ENCODE measurements around the gene CORIN.

Gene CORIN

DNA sequence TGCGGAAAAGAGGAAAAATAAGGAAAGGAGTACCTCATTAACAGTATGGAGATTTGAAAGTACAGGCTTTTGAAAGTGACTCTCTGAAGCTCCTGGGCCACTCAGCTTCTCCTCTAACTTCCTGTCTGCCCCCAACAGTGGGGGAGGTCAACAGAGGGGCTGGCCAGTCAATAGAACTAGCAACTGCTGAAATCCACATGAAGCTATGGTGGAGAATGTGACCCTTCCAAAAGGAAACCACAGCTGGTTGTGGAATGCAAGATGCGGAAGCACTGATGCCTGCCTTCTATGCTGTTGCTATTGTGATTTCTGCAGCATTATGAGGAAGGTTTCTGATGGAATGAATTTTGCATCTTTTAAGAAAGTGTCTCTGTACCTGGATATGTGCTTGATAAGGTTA lies 2.4 kb downstream of the CORIN start:
- no peak for DNase-seq (ENCODE audit: extremely low spot score, insufficient read length, low read depth)
- no peak for FAIRE-seq

- FAIRE-seq (no peak), DNase-seq (ENCODE audit: extremely low spot score, insufficient read length, low read depth) (no peak)
Measured at GRCh38 chr4:47831026-47831679, 6.7 kb downstream of the CORIN start.

DNA sequence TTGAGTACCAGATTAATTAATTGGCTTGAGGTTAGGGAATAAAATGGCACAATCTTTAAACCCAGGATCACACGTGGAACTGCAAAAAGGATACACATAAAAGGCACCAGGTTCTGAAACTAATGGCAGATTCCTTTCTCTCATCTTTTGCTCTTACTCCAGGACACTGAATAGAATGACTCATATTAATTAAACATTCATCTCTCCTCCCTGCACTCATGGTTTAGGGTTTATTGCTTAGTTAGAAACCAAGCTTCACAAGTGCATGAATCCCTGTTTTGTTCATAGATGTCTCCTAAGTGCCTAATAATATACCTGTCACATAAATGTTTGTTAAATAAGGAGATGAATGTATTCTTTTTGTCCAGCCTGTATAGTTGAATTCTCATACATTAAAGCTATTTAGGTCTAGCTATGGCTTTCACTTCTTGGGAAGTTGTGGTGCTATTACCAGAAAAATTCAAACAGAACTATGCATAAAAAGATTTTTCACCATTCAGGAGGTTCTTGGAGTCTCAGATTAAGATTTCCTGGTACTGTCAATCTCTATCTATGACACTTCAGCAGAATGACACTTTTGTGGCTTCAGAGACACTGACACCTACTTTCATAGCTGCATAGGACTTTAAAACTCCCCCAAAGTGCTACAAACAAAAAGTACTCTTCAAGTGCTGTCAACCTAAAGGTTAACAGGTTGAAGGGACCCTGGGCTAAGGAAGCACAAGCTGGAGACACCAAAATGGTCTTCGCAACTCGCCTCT lies 7.4 kb downstream of the CORIN start:
- DNase-seq (ENCODE audit: extremely low spot score, insufficient read length, low read depth) (no peak), FAIRE-seq (no peak)

DNA sequence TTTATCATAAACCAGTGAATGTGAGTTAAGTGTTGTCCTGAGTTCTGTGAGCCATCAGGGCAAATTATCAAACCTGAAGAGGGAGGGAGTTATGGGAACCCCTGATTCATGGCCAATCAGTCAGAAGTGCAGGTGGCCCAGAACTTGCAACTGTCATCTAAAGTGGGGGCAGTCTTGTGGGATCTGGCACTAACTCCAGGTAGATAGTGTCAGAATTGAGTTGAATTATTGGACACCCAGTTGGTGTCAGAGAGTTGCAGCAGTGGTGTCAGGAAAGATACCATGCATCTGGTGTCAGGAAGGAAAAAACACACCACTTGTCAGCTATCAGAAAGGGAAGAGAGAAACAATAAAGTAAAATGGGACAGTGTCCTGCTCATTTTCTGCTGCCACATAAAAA lies 8.4 kb downstream of the CORIN start:
- DNase-seq (ENCODE audit: extremely low spot score, insufficient read length, low read depth) (no peak), FAIRE-seq (no peak)

GRCh38 chr4:47827343-47828047 lies 10.4 kb downstream of the CORIN start:
- FAIRE-seq (no peak), DNase-seq (ENCODE audit: extremely low spot score, insufficient read length, low read depth) (no peak)

DNA sequence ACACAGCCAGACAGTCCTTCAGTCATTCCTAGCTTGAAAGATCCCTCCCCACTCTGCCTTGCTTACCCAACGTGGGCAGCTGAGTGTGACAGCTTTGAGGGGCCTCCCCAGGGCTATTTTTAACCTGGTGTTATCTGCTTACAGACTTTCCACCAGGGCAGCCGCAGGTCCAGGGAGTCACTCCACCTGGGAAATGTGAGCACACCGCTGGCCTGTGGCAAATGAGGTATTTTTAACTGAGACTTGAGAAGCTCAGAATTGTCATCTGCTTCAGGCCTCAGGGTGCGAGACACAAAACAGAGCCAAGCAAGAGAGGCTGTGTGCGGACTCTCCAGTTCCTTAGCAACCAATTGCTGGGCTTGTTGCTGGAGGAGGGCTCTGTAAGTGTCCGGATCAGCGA lies 13.0 kb downstream of the CORIN start:
- DNase-seq (ENCODE audit: extremely low spot score, insufficient read length, low read depth): no peak
- FAIRE-seq: no peak

- DNase-seq (ENCODE audit: extremely low spot score, insufficient read length, low read depth): no peak
- FAIRE-seq: no peak
Measured at GRCh38 chr4:47819178-47819577, 18.7 kb downstream of the CORIN start.

DNA sequence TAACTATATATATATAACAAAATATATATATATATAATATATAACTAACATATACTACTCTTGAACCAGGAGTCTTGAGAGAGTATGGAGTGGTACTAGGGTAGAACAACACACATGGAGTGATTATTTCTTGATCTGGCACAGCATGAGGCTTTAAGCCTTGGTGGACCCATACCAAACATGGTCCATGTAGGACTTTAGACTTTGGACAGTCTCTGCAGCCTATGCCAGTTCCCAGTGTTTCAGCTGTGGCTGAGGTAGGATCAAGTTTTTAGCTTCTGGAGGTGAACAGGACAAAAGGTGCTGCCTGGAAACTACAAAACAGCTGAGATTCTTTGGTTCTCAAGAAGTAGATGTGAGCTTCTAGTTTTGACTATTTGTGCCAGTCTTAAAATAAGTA lies 20.6 kb downstream of the CORIN start:
- no peak for FAIRE-seq

GRCh38 chr4:47816748-47817147 lies 21.1 kb downstream of the CORIN start:
- no peak for DNase-seq (ENCODE audit: extremely low spot score, insufficient read length, low read depth)
- no peak for FAIRE-seq

More for the DNA sequence above, 20.6 kb downstream of the CORIN start:
- no peak for DNase-seq (ENCODE audit: extremely low spot score, insufficient read length, low read depth)

DNA sequence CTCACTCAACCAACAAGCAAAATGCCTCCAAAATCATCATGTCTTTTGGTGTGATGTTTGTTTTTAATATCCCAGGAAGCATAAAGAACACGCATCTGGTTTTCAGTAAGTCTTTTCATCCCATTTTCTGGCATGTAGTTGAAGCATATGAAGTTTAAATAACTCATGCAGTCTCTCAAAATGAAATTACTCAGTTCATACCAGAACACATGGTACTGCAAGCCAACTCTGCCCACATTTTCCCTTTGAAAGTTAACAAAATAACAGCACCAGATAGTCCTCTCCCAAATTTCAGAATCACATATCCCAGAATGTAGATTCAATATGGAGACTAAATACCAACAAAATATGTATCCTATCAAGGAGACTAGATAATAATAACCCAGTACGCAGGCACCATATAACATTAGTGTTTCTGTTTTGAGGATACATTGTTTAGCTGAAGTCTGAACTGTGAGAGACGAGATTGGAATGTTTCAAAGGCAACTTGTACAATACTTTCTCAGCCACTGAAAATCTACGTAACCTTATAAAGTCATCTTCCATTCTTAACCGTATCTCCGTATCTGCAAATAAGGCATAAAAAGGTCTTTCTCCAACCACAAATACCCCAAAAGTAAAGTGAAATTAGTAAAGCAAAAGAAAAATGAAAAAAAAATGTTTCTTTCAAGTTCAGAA lies 23.1 kb downstream of the CORIN start:
- DNase-seq (ENCODE audit: extremely low spot score, insufficient read length, low read depth): no peak

DNA sequence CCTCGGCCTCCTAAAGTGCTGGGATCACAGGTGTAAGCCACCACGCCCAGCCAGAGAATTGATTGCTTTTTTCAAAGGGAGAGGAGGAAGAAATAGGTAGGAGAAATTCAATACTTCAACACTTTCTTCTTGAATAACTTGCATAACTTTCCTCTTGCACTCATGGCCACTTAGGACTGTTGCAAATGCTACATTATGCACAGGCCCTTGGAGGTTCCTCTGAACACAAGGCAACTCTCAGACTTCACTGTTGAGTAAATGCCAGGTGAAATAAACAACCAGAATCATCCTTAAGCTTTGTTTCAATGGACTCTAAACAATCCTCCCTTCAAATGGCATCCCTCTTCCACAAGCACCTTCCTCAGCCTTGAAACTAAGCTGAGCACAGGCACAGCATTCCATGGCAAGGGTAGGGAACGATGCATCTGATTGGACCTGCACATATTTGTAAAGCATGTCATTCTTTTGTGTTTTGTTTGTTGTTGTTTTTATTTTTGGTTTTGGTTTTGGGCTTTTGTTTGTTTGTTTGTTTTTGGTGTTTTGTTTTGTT lies 28.1 kb downstream of the CORIN start:
- FAIRE-seq (no peak), DNase-seq (ENCODE audit: extremely low spot score, insufficient read length, low read depth) (no peak)

More for the DNA sequence above, 23.1 kb downstream of the CORIN start:
- no peak for FAIRE-seq

DNA sequence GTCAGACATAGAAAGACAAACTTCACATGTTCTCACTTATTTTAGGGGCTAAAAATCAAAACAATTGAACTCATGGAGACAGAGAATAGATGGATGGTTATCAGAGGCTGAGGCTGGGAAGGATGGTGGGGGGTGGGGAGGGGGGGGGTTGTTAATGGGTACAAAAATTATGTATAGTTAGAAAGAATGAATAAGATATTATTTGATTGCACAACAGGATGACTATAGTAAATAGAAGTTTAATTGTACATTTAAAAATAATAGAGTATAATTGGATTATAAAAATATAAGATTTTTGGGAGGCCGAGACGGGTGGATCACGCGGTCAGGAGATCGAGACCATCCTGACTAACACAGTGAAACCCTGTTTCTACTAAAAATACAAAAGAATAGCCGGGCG lies 33.3 kb downstream of the CORIN start:
- FAIRE-seq (no peak), DNase-seq (ENCODE audit: extremely low spot score, insufficient read length, low read depth) (no peak)

- no peak for DNase-seq (ENCODE audit: extremely low spot score, insufficient read length, low read depth)
Measured at GRCh38 chr4:47801481-47802002, 36.3 kb downstream of the CORIN start.

GRCh38 chr4:47798165-47798564 lies 39.7 kb downstream of the CORIN start:
- DNase-seq (ENCODE audit: extremely low spot score, insufficient read length, low read depth) (no peak), FAIRE-seq (no peak)

More at GRCh38 chr4:47801481-47802002, 36.3 kb downstream of the CORIN start:
- no peak for FAIRE-seq

DNA sequence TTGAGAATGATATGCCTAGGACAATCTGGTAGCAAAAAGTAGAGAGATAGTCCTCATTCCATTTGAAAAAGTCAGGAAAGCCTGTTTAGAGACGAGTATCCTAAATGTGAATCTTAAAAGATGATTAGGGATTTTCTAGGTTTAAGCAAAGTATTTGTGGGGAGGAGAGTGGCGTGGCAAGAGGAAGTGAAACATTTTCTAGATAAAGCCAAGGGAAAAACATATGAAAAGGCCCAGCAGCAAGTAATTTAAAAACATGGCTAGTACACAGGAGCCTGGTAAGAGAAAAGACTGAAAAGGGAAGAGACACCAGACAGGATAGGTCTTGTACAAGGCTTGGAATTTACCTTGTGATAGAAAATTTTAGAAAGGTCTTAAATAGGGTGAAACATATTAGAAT lies 45.9 kb downstream of the CORIN start:
- FAIRE-seq (no peak), DNase-seq (ENCODE audit: extremely low spot score, insufficient read length, low read depth) (no peak)

DNA sequence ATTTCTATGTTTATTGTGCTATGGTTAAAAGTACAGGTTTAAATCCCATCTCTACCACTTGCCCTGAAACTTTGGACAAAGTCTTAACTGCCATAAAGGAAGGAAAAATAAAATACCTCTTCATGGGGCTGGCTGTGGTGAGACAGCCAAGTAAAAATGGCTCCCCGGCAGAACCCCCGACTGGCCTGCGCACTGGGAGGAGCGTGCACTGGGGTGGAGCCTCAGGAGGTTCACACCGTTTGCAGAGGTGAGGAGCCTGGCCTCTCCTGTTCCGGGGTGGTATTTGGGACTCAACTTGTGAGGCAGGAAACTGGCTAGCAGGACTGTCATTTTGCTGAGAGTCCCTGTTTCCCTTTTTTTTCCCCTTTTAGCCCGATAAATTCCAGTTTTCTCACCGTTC lies 47.8 kb downstream of the CORIN start:
- no peak for FAIRE-seq

GRCh38 chr4:47788126-47788525 lies 49.7 kb downstream of the CORIN start:
- no peak for FAIRE-seq
- DNase-seq (ENCODE audit: extremely low spot score, insufficient read length, low read depth): no peak

More for the DNA sequence above, 47.8 kb downstream of the CORIN start:
- DNase-seq (ENCODE audit: extremely low spot score, insufficient read length, low read depth): no peak

- DNase-seq (ENCODE audit: extremely low spot score, insufficient read length, low read depth): peak; percentile 2
- peak; percentile 67 for FAIRE-seq
Measured at GRCh38 chr4:47786958-47787370, 50.9 kb downstream of the CORIN start.

GRCh38 chr4:47785153-47785552 lies 52.7 kb downstream of the CORIN start:
- no peak for DNase-seq (ENCODE audit: extremely low spot score, insufficient read length, low read depth)
- FAIRE-seq: no peak

- no peak for DNase-seq (ENCODE audit: extremely low spot score, insufficient read length, low read depth)
- no peak for FAIRE-seq
Measured at GRCh38 chr4:47784222-47784621, 53.6 kb downstream of the CORIN start.
